NCI-H1436 (cell line): ENCODE measurements around the gene TBL3.

Source experiments
- DNase-seq: peaks from one replicate; lab custom pipeline; 2025; lab: John Stamatoyannopoulos, UW

TBL3 gene

GRCh38 chr16:1982991-1983543, 11.2 kb downstream of the TBL3 start:
- no peak for DNase-seq

DNA sequence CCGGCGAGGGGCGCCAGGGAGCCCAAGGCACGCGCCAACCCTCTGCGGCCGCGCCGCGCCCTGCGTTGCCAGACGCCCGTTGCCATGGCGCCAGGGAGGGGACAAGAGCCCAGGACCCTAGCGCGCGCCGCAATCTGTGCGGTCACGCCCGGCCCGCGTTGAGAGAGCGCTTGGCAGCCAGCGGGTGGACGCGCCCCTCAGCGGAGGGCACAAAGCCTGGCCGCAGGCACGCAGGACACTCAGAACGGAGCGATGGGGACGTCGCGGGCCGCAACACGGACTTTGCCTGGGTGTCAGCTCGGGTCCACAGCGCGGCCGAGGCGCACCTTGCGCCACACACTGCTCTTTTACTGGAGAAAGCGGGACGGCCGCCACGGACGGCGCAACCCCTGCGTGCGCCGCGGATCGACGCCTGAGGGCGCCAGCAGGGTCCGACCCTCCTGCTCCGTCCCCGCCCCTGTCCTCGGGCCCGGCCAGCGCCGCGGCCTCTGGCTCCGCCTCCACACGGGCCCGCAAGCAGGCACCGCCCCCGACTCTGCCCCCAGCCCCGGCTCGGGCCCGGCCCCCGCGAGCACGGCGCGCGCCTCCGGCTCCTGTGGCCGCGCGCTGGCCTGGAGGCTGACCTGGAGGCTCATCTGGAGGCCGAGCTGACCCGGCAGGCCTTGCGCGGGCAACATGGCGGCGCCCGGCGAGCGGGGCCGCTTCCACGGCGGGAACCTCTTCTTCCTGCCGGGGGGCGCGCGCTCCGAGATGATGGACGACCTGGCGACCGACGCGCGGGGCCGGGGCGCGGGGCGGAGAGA, 11.9 kb downstream of the TBL3 start, which contains the start of gene GFER:
Gene GFER (plus strand): TSS at position 650 of the 803 bp plus-strand sequence. CDS start 26 bp downstream, at position 676.
- DNase-seq = peak; percentile 73

- no peak for DNase-seq
Observed at GRCh38 chr16:1984347-1985225, 12.7 kb downstream of the TBL3 start.

- no peak for DNase-seq
Observed at GRCh38 chr16:1985466-1986150, 13.8 kb downstream of the TBL3 start.

DNA sequence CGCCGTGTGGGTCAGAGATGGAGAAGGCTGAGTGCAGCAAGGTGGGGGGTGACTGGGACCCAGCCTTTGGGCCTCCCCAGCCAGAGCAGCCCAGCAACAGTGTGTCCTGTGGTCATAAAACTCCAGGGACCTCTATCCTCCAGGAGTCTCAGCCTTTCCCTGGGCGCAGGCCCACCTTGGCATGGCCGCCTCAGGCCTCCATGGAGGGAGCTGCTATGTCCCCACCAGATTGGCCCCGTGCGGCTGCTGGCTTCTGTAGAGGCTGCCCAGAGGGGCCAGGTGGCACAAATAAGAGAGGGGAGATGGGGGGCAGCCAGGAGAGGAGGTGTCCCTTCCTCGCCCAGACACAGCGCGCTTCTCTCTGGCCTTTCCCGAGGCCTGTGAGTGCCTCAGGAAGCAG, 15.3 kb downstream of the TBL3 start:
- no peak for DNase-seq

- DNase-seq = no peak
Observed at GRCh38 chr16:1989209-1990100, 17.6 kb downstream of the TBL3 start, which contains the start of gene SYNGR3. Gene SYNGR3 (plus strand): TSS chr16:1989970. CDS start chr16:1990103, 133 bp downstream.

DNA sequence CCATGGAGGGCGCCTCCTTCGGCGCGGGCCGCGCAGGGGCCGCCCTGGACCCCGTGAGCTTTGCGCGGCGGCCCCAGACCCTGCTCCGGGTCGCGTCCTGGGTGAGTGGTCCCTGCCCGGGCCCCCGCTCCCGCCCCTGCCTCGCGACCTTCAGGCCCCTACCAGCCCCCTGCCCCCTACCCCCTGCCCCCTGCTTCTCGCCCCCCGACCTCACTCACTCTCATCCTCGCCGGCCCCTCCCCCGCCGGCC, 18.2 kb downstream of the TBL3 start:
- DNase-seq = no peak

- DNase-seq = peak; percentile 47
Observed at GRCh38 chr16:1990351-1991134, 18.7 kb downstream of the TBL3 start.

DNA sequence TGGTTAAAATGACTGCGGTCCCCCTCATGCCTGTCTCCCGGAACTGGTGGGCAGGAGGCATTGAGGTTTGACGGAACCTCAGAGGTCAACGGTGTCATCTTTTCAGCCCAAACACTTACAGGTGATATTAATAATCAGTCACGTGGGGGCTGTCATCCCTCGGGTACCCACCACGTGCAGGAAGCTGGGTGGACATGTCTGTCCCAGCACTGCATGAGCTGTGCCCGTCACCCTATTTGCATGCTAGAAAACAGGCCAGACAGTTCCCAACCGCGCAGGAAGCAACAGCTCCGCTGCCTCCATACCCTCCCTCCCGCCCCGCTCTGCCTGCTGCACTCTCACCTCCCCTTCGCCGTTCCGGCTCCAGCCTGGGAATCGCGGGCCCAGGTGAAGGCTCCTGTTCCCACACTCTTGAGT, 19.3 kb downstream of the TBL3 start:
- DNase-seq = no peak

DNA sequence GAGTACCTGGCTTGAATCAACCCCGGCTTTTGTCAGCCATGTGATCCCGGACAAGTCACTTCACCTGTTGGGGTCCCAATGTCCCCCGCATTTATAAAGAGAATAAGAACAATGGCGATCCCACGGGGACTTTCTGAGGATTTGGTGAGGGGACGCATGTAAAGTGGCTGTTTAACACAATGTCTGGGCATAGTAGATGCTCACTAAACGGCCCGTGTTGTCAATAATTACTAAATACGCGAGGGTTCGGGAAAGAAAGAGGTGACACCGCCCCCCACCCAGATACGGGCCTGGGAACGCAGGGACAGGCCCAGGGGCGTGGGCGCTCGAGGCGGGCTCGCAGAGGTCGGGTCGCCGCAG, 19.7 kb downstream of the TBL3 start:
- no peak for DNase-seq

DNA sequence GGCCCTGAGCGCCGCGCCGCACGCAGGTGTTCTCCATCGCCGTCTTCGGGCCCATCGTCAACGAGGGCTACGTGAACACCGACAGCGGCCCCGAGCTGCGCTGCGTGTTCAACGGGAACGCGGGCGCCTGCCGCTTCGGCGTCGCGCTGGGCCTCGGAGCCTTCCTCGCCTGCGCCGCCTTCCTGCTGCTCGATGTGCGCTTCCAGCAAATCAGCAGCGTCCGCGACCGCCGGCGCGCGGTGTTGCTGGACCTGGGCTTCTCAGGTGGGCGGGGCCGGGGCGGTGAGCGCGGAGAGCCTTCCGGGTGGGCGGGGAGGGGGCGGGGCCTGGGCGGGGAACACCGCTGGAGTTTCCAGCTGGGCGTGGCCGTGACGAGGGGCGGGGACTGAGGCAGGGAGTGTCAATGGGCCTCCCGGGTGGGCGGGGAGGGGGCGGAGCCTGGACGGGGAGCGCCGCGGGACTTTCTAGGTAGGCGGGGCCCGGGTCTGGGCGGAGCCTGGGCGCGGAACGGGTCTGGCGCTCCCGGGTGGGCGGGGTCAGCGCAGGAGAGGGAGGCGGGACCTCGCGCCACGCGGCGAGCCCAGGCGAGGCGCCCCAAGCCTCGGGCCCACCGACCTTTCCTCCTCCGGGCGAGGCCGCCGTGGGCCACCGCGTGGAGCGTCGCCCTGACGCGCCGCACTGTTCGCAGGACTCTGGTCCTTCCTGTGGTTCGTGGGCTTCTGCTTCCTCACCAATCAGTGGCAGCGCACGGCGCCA, 20.3 kb downstream of the TBL3 start:
- DNase-seq = no peak

DNA sequence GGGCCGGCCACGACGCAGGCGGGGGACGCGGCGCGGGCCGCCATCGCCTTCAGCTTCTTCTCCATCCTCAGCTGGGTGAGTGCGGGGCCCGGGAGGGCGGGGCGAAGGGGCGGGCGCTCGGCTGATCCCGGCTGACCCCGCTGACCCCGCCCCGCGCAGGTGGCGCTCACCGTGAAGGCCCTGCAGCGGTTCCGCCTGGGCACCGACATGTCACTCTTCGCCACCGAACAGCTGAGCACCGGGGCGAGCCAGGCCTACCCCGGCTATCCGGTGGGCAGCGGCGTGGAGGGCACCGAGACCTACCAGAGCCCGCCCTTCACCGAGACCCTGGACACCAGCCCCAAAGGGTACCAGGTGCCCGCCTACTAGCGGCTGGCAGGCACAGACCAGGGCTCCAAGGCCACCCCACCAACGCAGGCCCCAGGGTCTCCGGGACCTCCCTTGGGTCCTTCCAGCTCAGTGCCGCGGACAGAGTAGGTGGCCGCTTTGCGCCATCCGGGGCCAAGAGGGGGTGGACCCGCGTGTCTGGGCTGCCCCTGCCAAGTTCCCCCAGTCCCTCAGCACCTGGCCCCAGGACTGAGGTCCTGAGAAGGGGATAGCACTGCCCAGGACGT, 21.0 kb downstream of the TBL3 start:
- DNase-seq = no peak

DNA sequence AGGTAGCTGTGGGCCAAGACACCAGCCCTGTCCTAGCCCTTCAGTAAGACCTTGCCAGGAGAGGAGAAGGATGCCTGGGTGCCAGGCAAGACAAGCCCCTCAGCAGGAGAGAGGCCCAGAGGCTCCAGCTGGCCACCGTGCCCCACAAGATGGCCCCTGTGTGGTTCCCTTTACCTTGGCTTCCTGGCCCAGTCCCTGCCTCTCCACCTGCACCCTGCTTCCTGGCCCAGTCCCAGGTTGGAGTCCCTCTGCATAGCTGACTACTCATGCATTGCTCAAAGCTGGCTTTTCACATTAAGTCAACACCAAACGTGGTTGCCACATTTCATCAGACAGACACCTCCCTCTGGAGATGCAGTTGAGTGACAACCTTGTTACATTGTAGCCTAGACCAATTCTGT, 21.9 kb downstream of the TBL3 start:
- no peak for DNase-seq

- no peak for DNase-seq
Observed at GRCh38 chr16:1997494-1998359, 25.9 kb downstream of the TBL3 start.

- DNase-seq = no peak
Observed at GRCh38 chr16:1998360-1998835, 26.5 kb downstream of the TBL3 start.

DNA sequence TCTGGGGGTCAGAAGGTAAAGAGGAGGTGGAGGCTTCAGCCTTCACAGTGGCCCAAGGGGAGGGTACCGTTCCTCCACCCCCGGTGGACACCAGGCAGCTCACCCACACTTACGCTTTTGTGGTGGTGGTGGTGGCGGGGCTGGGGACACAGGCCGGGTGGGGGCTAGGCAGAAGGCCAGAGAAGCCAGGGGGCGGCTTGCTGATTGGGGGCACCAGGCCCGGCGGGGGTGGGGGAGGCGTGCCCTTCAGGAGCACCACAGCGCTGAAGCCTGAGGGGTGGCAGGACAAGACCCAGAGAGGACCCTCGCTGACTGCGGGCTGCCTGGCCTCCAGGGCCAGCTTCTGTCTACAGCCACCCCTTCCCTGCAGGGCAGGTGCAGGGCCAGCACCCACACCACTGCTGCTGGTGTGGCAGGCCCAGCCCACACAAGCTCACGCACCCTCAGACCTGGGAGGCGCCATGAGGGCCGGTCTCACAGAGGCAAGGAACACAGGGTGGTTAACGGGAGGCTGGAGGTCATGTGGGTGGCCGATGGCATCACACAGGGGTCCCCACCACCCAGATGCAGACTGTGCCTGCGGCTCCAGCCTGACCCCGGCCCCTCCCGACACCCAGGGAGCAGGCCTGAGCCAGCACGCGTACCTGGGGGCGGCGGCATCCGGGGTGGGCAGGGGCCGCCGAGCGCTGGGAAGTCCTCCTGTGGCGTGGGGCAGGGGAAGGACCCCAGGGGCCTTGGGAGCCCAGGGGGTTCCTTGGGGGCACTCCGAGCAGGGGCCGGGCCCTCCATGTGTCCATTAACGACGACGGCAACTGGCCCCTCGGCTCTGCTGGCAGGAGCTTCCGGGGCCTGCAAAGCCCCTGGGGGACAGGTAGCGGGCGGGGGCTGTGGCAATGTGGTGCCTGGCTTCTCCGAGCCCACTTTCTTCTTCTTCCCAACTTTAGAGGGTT, 27.3 kb downstream of the TBL3 start:
- DNase-seq = no peak
